Kidney capillary endothelial cell (primary cell): ENCODE data around the gene INPP5F.
A peak's percentile ranks its signal among the peaks of the same experiment; 100 is the strongest.
"Not testable (repeated sequence)": the region's sequence is repeated elsewhere in the genome, so short reads cannot be mapped to it uniquely, and the experiment has no call there.

Experiments used
- DNase-seq: peaks from one replicate; pipeline ENCODE4 v3.0.0-alpha.2; 2018; ENCODE audit warnings: low spot score

The INPP5F gene

GRCh38 chr10:119705434-119705831 lies 20.4 kb upstream of the INPP5F start:
- DNase-seq = no peak

GRCh38 chr10:119706521-119707278 lies 19.1 kb upstream of the INPP5F start:
- DNase-seq = no peak

- DNase-seq = not testable (repeated sequence)
These were observed 18.5 kb upstream of the INPP5F start for GRCh38 chr10:119707331-119707730.

DNA sequence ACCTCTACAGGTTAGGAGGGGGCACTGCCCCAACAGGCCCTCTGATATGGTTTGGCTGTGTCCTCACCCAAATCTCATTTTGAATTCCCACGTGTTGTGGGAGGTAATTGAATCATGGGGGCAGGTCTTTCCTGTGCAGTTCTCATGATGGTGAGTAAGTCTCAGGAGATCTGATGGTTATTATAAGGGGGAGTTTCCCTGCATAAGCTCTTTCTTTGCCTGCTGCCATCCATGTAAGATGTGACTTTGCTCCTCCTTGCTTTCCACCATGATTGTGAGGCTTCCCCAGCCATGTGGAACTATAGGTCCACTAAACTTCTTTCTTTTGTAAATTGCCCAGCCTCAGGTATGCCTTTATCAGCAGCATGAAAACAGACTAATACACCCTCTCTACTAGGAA lies 14.9 kb upstream of the INPP5F start:
- DNase-seq = not testable (repeated sequence)

DNA sequence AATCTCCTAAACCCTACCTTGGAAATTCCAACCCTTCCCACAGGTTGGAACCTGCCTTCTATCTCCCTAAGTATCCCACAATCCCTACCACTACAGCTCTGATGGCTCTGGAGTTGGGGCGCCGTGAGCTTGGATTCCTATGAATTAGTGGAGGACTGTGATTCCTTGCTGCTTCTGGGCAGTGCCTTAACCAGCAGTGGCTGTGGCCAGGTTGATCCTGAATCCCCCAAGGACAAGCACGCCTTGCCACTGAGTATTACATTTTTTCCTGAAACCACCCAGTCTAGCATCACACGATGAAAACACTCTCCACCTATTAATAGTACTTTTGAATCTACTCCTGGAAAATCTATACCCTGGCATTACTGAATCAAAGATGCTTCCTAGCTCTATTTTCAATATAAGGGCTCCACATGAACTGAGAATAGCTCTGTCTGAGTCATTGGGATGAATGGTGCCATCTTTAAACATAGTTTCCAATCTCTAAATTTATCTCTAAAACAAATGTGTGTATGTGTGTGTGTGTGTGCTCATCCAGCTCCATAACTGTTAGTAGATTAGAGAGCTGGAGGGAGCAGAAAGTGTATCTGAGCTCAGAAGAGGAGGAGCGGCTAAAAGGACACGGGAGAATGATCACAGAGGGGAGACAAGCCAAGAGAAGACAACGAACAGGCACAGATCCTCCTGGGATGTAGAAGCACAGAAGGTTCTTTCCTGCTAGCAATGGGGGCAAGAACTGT lies 11.9 kb upstream of the INPP5F start:
- no peak for DNase-seq

- DNase-seq = no peak
These were observed 11.4 kb upstream of the INPP5F start for GRCh38 chr10:119714484-119714816.

- DNase-seq = no peak
These were observed 10.0 kb upstream of the INPP5F start for GRCh38 chr10:119715628-119716505.

GRCh38 chr10:119723161-119723560 lies 2.7 kb upstream of the INPP5F start:
- no peak for DNase-seq

GRCh38 chr10:119723624-119724023 lies 2.2 kb upstream of the INPP5F start:
- no peak for DNase-seq

GRCh38 chr10:119724593-119725516 lies 995 bp upstream of the INPP5F start:
- peak; percentile 41 for DNase-seq

- DNase-seq = no peak
These were observed 378 bp upstream of the INPP5F start for GRCh38 chr10:119725517-119725827.

DNA sequence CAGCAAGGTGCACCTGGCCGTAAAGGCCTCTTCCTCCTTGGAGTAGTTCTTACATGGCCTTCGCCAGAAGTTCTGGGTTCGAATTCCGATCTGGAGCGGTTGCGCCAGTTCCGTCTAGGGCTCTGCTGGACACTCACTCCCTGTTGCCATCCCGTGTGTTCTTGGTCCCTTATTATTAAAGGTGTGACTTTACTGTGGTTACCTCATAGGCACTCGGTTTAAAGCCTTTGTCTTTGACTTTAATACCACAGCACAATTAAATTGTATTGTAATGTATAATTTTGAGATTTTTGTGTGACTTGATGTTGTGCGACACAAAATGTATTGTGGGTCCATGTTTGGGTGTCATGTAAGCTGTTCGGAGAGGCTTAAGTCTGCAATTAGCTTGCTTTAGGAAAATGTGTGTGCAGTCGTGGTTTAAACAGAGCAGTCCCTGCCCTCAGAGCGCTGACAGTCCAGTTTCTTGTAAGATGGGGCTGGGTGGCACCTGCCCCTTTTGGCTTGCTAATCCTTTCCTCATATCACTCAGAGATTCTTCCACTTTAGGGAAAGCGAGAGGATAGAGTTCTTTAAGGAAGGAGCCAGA lies 919 bp downstream of the INPP5F start:
- no peak for DNase-seq

GRCh38 chr10:119728172-119728800 lies 2.4 kb downstream of the INPP5F start:
- no peak for DNase-seq

DNA sequence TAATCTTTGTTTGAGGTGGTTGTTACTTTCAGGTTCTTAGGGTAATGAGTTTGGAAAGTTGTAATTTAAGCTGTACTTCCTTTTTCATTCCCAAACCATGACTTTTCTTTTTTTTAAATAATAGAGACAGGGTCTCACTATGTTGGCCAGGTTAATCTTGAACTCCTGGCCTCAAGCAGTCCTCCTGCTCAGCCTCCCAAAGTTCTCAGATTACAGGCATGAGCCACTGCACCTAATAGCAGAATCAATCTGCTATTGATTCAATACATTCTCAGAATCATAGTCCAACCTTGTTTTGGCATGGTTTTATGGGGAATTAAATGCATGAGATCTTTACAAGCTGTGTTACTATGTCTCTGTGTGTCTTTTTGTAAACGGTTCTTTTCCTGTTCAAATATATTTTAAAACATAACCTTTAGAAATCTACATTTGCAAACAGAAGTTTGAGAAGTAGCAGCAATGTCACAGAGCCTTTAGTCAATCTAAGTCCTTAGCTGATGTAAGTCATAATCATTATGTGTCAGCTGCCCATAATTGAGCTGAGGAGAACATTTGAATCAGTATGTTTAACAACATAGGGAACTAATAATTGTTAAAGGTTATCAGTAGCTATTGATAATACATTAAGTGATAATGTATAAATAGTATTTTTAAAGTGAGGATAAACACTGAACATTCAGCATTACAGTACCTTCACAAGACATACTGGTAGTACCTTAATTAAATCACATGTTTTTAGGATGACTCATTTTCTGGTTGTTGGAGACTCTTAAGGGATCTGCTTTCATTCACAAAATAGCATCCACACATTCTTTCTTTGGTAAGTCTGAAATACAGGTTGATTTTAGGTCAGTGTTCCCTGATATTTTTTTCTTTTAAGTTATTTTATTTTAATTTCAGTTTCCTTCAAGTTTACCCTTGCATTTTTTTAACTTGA lies 8.8 kb downstream of the INPP5F start:
- peak; percentile 25 for DNase-seq

- no peak for DNase-seq
These were observed 9.6 kb downstream of the INPP5F start for GRCh38 chr10:119735451-119735850.

GRCh38 chr10:119736220-119736619 lies 10.4 kb downstream of the INPP5F start:
- DNase-seq = no peak

- DNase-seq = no peak
These were observed 11.3 kb downstream of the INPP5F start for GRCh38 chr10:119737039-119737663.

- DNase-seq = peak; percentile 78
These were observed 12.0 kb downstream of the INPP5F start for GRCh38 chr10:119737823-119738222.

- no peak for DNase-seq
These were observed 13.1 kb downstream of the INPP5F start for GRCh38 chr10:119738962-119739361.
